ENCODE results near the gene ABCC11.

The ABCC11 gene

GRCh38 chr16:48124266-48124665 is 123.1 kb downstream of the ABCC11 start:
- Histone ChIP-seq H3K4me3 (no peak overlapping the region), H3K9me3 (no peaks in the 10 kb centered on the region), H3K9ac (no peak overlapping the region), H3K4me2 (no peak overlapping the region), H3K27ac (no peak overlapping the region), H3K4me1 (peaks cover 8% of the 10 kb centered on the region), H3K36me3 (no peaks in the 10 kb centered on the region), H4K20me1 (no peaks in the 10 kb centered on the region), H3K27me3 (no peaks in the 10 kb centered on the region)
- TF ChIP-seq Cebpa-rat (IDR thresholded peaks at IDR 0.05): no peak

- no peak for TF ChIP-seq Cebpa-rat (IDR thresholded peaks at IDR 0.05)
- Histone ChIP-seq H3K36me3 (no peaks in the 10 kb centered on the region), H3K4me2 (no peak overlapping the region), H3K27me3 (no peaks in the 10 kb centered on the region), H3K9me3 (no peaks in the 10 kb centered on the region), H3K4me3 (no peak overlapping the region), H3K4me1 (peaks cover under 1% of the 10 kb centered on the region; the same call in 1 of the 2 replicates), H3K27ac (no peak overlapping the region), H4K20me1 (no peaks in the 10 kb centered on the region), H3K9ac (no peak overlapping the region)
Observed at GRCh38 chr16:48123104-48123788, 124.1 kb downstream of the ABCC11 start.

GRCh38 chr16:48121276-48121675 is 126.1 kb downstream of the ABCC11 start:
- Histone ChIP-seq H3K27me3 (no peaks in the 10 kb centered on the region), H3K9ac (no peak overlapping the region), H3K36me3 (no peaks in the 10 kb centered on the region), H3K4me1 (no peaks in the 10 kb centered on the region), H3K4me3 (no peak overlapping the region), H3K9me3 (no peaks in the 10 kb centered on the region), H3K27ac (no peak overlapping the region), H3K4me2 (no peak overlapping the region), H4K20me1 (no peaks in the 10 kb centered on the region)
- no peak for TF ChIP-seq Cebpa-rat (IDR thresholded peaks at IDR 0.05)

- H3K4me1 ChIP-seq: no peaks in the 10 kb centered on the region
- no peaks in the 10 kb centered on the region for H3K27me3 ChIP-seq
- H3K4me2 ChIP-seq: no peak overlapping the region
- H4K20me1 ChIP-seq: no peaks in the 10 kb centered on the region
- no peaks in the 10 kb centered on the region for H3K9me3 ChIP-seq
- no peak overlapping the region for H3K9ac ChIP-seq
- no peak overlapping the region for H3K4me3 ChIP-seq
- TF ChIP-seq Cebpa-rat (IDR thresholded peaks at IDR 0.05): no peak
- H3K27ac ChIP-seq: no peak overlapping the region
- no peaks in the 10 kb centered on the region for H3K36me3 ChIP-seq
Observed at GRCh38 chr16:48118841-48119240, 128.5 kb downstream of the ABCC11 start.

- no peak overlapping the region for H3K9ac ChIP-seq
- H3K27me3 ChIP-seq: no peaks in the 10 kb centered on the region
- no peaks in the 10 kb centered on the region for H3K36me3 ChIP-seq
- H3K4me3 ChIP-seq: no peak overlapping the region
- H3K9me3 ChIP-seq: no peaks in the 10 kb centered on the region
- H3K27ac ChIP-seq: no peak overlapping the region
- no peak for TF ChIP-seq Cebpa-rat (IDR thresholded peaks at IDR 0.05)
- no peak overlapping the region for H3K4me2 ChIP-seq
- no peaks in the 10 kb centered on the region for H3K4me1 ChIP-seq
- no peaks in the 10 kb centered on the region for H4K20me1 ChIP-seq
Observed at GRCh38 chr16:48117217-48118105, 129.9 kb downstream of the ABCC11 start.

Measured in BLaER1 (cell line).